Uterus (tissue), 4 donors: Measurements from ENCODE around the gene METTL18. TPM values are rescaled to one million over a fixed set of nuclear protein-coding genes. Genes with fewer than 3 reads are reported as not detected.

Experiments used
- DNase-seq, 2 donors: peaks; one replicate each; pipeline ENCODE4 v3.0.0-alpha.2; 2019 to 2020
- H3K27ac ChIP-seq, 2 donors: fragments of 200-600 bp; sonication (generic); 1 replicate in 1 of 2; 2 replicates in 1 of 2; pipeline ENCODE4 v1.5.1; 2016 to 2018
- H3K27me3 ChIP-seq, 2 donors: fragments of 200-600 bp; sonication (generic); one replicate each; pipeline ENCODE4 v1.5.1; 2018 to 2019; ENCODE audit warnings: control low read depth in 1 of 2
- H3K36me3 ChIP-seq, 2 donors: fragments of 200-600 bp; sonication (generic); one replicate each; pipeline ENCODE4 v1.5.1; 2019; ENCODE audit warnings: control low read depth in 1 of 2
- H3K4me1 ChIP-seq, 2 donors: fragments of 200-600 bp; sonication (generic); one replicate each; pipeline ENCODE4 v1.5.1; 2018 to 2019; ENCODE audit warnings: control low read depth in 1 of 2
- H3K4me3 ChIP-seq, 2 donors: fragments of 200-600 bp; sonication (generic); 1 replicate in 1 of 2; 2 replicates in 1 of 2; pipeline ENCODE4 v1.5.1; 2018 to 2019; ENCODE audit warnings: mild to moderate bottlenecking in 1 of 2
- H3K9me3 ChIP-seq, 2 donors: fragments of 200-600 bp; sonication (generic); one replicate each; pipeline ENCODE4 v1.5.1; 2019; ENCODE audit warnings: control low read depth in 1 of 2
- CTCF ChIP-seq, 4 experiments: fragments of 200-600 bp in 2 of 4; fragments of 450-650 bp in 2 of 4; sonication (generic) in 2 of 4; IDR thresholded peaks; one replicate each; pipeline ENCODE4 v1.5.1; 2016 to 2019; ENCODE audit warnings: antibody characterized with exemption in 4 of 4, mild to moderate bottlenecking in 2 of 4, moderate library complexity in 1 of 4
- POLR2A ChIP-seq, 2 donors: fragments of 450-650 bp; IDR thresholded peaks; one replicate each; pipeline ENCODE4 v1.6.1; 2016; ENCODE audit warnings: antibody characterized with exemption in 2 of 2, mild to moderate bottlenecking in 1 of 2, moderate library complexity in 1 of 2
- intact Hi-C: fragments of 100-400 bp; cut with DNase I; formaldehyde crosslinking; loops from one replicate; pipeline ENCODE4 v1.15.1; 2023; ENCODE audit warnings: low total_unique reads
- total RNA-seq, 4 donors: library from RNA; depleted of rRNA in 3 of 4; stranded (reverse); fragments of >200 nt in 3 of 4; gene quantifications; one replicate each; pipeline versions ENCODE4 v1.1.0 to v1.2.4, GENCODE V29; 2014 to 2023
- donor health status: DM: yes; HTN: yes; CAD: no.

METTL18 gene
- total RNA-seq = 10 to 100 TPM in 2 of 4 donors, 1 to 10 TPM in 2; 1.0 to 14.7 (median 10.2) TPM

GRCh38 chr1:169794530-169795416 lies at the start of gene METTL18:
Gene METTL18 (minus strand): TSS chr1:169794907. CDS start chr1:169793695, 1,212 bp downstream.
- peak; percentile 88 to 92 for DNase-seq
- intact Hi-C loops = no loop called here
- peaks cover 0 to 7% of the 10 kb centered on the region in 2 donors for H3K4me1 ChIP-seq
- H3K9me3 ChIP-seq = no peaks in the 10 kb centered on the region
- no peaks in the 10 kb centered on the region for H3K27me3 ChIP-seq
- H3K36me3 ChIP-seq = no peaks in the 10 kb centered on the region
- H3K27ac ChIP-seq = peak within 1 kb of the TSS; percentile 87 to 93
- H3K4me3 ChIP-seq = peak within 1 kb of the TSS; percentile 66 to 82
- TF ChIP-seq POLR2A (IDR thresholded peaks at IDR 0.05) (peak in 1 of 2 donors; percentile 23), CTCF (IDR thresholded peaks at IDR 0.05) (peak in 2 of 4 experiments; percentile 7 to 22)

- Histone ChIP-seq H3K9me3 (no peaks in the 10 kb centered on the region), H3K4me3 (no peak overlapping the region), H3K27me3 (no peaks in the 10 kb centered on the region), H3K27ac (no peak overlapping the region), H3K4me1 (no peaks in the 10 kb centered on the region), H3K36me3 (no peaks in the 10 kb centered on the region)
- no peak for DNase-seq
- intact Hi-C loops = no loop called here
- TF ChIP-seq POLR2A (IDR thresholded peaks at IDR 0.05) (no peak), CTCF (IDR thresholded peaks at IDR 0.05) (no peak)
Measured at GRCh38 chr1:169838942-169839341, 44.2 kb upstream of the METTL18 start.

GRCh38 chr1:169836198-169836597 lies 41.5 kb upstream of the METTL18 start:
- Histone ChIP-seq H3K27me3 (no peaks in the 10 kb centered on the region), H3K4me3 (no peak overlapping the region), H3K4me1 (no peaks in the 10 kb centered on the region), H3K9me3 (no peaks in the 10 kb centered on the region), H3K36me3 (no peaks in the 10 kb centered on the region), H3K27ac (no peak overlapping the region)
- TF ChIP-seq CTCF (IDR thresholded peaks at IDR 0.05) = no peak
- no peak for TF ChIP-seq POLR2A (IDR thresholded peaks at IDR 0.05)
- intact Hi-C loops = no loop called here
- DNase-seq = no peak

- Histone ChIP-seq H3K27ac (no peak overlapping the region), H3K27me3 (no peaks in the 10 kb centered on the region), H3K36me3 (no peaks in the 10 kb centered on the region), H3K4me3 (no peak overlapping the region), H3K4me1 (no peaks in the 10 kb centered on the region), H3K9me3 (no peaks in the 10 kb centered on the region)
- intact Hi-C loops = no loop called here
- no peak for TF ChIP-seq CTCF (IDR thresholded peaks at IDR 0.05)
- TF ChIP-seq POLR2A (IDR thresholded peaks at IDR 0.05) = no peak
- DNase-seq = no peak
Measured at GRCh38 chr1:169835647-169836046, 40.9 kb upstream of the METTL18 start.

- Histone ChIP-seq H3K36me3 (no peaks in the 10 kb centered on the region), H3K9me3 (no peaks in the 10 kb centered on the region), H3K4me1 (no peaks in the 10 kb centered on the region), H3K27ac (no peak overlapping the region), H3K4me3 (no peak overlapping the region), H3K27me3 (no peaks in the 10 kb centered on the region)
- no peak for TF ChIP-seq CTCF (IDR thresholded peaks at IDR 0.05)
- TF ChIP-seq POLR2A (IDR thresholded peaks at IDR 0.05) = no peak
- intact Hi-C loops = no loop called here
- no peak for DNase-seq
Measured at GRCh38 chr1:169834869-169835268, 40.2 kb upstream of the METTL18 start.
